Stimulated activated CD4-positive, alpha-beta T cell treated with anti-CD3 and anti-CD28 coated beads, Interleukin-1b, Interleukin-23, amount 100 ng/mL, for 48 hours (primary cell): ENCODE data around the gene SLC2A2.

Source experiments
- DNase-seq: peaks from one replicate; pipeline ENCODE4 v3.0.0-alpha.2; 2020

SLC2A2 gene

DNA sequence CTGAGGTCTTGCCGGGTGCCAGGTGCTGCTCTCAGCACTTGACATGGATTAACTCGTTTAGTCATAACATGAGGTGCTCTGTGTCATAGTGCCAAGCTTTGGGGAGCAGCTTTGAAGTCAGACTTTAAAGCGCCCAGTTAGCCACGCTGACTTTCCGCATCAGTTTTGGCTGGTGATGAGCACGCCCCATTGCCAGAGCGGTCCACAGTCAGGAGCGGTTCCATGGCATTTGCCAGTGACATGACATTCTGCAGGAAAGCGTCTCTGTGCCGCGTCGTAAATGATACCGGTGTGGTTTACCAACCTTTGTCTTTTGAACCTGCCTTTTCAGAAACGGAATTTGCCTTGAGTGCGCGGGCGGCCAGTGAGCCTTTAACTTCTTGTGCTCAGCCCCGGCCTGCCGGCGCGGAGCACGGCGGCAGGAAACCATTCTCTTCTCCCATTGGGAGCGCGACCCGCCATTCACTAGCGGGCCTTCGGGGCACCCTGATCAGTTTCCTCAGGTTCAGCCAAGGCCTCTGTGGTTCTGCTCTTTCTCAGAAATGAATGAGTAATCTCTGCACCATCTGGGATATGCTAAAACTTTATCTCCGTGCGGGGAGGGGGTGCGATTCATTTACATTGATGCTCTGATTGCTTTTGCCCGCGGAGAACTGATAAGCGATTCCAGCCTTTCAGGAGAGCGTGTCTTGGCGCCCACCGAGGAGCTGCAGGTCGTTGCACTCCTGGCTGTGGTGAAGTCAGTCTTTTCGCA, 1.7 kb upstream of the SLC2A2 start:
- peak; percentile 63 for DNase-seq

DNA sequence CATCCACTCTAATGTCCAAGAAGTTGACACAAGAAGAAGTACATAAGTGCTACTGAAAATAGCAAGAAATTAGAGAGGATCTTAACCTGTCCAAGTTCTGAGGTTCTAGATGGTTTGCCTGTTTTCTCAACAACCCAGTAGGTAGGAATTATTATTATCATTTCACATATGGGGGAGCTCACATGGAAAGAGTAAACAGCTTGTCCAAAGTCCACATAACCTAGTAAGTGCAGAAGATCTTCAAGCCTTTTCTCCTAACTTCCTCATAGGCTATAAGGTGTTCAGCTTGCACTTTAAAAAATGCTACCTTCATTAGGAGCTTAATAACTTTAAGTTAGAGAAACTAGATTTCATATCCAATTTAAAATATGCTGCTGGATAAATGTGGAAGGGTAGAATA, 3.0 kb downstream of the SLC2A2 start:
- DNase-seq, result no peak

DNA sequence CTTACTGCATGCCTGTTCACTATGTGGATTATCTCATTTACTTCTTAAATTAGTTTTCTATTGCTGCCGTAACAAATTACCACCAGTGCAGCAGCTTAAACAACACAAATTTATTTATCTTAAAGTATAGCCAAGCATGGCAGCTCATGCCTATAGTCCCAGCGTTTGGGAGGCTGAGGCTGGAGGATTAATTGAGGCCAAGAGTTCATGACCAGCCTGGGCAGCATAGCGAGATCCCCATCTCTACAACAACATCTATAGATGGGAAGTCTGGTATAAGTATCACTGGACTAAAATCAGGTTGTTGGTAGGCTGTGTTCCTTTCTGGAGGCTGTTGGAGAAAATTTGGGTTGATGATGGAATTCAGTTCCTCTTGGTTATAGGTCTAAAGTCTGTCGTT, 5.1 kb downstream of the SLC2A2 start:
- DNase-seq, result no peak

DNA sequence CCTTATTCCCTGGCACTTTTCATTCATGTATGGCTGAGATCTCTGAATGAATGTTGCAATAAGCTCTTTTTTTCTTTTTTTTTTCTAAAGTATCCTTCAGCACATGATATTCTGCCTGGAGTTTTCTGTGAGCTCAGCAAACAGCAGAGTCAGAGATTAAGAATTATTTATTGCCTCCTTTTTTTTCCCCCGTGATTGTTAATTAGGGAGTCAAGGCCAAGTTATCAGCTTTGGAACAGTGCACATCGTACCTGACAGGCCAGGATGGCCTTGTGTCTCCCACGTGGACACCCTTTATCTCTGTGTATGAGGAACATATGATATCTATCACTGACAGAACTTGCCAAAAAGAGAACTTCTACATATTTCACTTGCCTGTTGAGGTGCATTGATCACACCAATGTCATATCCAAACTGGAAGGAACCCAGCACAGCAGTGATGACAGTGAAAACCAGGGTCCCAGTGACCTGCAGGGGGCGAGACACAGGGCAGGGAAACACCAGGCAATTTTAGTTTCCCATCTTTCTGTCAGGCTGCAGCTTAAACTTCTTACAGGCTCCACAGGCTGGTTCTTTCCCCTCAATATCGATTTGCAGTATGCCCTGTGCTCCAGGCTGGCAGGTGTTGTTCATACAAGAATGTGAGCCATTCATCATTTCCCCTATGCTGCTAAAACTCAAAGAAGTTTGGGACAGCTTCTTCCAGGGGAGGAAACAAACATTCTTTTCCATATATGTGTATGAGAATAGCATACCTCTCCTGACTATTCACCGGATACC, 8.2 kb downstream of the SLC2A2 start:
- DNase-seq, result no peak

DNA sequence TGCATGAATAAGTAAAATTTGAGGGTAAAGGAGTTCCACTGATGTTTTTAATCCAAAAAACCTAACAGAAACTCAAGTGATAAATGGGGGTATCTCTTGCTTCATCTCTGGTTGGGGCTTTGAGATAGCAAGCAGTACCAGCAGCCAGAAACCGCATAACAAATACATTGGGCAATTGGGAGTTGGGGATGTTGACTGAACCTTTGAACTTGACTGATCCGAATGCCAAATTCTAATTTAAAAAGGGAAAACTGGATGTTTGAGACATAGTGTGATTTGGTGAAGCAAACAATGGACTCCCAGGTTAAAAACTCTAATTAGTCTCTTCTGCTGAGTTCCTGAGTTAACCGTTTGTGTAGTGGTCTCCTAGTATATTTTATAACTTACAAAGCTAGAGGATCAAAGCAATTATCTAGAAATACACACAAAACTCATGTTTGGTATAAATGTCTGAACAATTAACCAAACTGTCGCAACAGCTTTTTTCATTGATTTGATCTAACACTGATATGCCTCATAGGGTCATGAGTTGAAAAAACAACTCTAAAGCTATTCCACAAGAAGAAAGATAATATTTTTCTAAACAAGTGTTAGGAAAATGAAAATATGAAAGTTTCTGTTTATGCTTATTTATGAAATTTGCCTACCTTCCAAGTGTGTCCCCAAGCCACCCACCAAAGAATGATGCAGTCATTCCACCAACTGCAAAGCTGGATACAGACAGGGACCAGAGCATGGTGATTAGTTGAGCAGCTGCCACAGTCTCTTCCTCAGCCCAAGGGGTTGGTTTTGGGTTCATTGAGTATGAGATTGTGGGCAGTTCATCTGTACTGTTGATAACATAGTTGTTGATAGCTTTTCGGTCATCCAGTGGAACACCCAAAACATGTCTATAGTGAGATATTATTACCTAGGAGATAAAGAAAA, 12.4 kb downstream of the SLC2A2 start:
- DNase-seq, result no peak

DNA sequence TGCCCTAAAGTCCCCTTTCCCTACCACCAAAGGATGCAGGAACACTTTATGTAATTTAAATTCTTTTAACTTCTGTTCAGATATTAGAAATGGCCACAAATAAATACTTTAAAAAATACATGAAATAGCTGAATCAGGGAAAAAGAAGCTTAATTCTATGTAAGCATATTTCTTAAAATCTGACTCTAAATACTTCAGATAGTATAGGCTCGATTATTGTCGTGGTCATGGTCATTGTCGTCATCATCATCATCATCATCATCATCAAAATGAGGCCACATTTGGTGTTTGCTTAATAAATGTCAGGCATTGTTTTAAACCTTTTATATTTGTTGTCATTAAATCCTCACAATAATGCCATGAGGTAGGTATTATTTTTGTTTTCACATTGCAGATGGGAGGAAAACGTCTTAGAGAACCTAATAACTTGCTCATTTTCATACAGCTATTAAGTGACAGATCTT, 14.6 kb downstream of the SLC2A2 start:
- DNase-seq, result no peak

DNA sequence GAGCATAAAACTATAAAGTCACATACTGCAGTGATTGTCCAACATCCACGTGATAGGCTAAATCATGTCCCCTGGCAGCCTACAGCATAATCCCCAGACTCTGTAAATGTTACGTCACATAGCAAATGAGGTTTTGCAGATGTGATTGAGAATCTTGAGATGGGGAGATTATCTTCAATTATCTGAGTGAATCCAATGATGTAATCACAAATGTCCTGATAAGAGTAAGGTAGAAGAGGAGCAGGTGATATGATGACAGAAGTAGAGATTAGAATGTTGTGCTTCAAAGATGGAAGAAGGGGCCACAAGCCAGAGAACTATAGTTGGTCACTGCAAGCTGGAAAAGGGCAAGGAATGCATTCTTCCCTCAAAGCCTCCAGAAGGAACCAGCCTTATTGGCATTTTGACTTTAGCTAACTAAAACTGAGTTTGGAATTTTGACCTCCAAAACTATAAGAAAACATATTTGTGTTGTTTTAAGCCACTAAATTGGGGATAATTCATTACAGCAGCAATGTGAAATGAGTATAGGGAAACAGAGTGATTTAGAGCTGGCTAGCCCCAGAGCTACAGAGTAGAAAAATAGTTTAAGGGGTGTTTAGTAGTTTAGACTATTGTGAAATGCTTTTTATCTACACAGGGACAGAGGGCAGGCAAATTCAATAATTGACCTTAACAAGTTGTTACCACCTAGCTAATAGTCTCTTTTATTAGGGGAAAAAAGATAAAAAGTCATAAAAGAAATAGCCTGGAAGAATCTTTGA, 15.2 kb downstream of the SLC2A2 start:
- no peak for DNase-seq

DNA sequence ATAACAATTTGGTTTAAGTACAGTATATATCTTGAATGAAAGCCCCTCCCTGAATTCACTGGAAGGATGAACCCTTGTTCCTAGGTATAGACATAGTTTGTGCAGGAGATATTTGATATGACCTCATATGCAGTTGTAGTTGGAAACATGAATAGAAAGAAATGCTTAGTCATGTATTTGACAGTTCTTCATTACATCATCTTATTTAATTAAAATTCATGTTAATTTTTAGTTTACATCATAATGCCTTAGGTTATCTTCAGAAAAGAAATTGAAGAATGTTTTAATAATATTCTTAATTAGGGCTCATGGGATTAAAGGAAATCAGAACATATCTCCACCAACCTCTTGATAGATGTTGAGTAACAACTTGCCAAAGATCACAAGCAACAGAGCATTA, 19.2 kb downstream of the SLC2A2 start:
- DNase-seq, result no peak

DNA sequence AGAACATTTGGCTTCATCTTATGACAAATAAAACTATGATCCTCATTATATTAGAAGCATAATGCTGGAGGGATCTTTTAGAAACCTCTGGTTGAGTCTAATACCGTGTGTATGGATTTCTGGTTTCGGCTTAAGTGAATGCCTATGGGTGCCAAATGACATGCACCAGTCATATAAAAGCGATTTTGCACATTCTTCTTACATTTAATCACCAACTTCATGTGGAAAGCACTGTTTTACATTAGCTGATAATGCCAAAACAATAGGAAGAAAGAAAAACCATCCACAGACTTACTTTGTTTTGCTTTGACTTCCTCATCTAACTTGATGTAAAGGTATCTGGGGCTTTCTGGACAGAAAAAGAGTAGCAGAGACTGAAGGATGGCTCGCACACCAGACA, 20.9 kb downstream of the SLC2A2 start:
- no peak for DNase-seq

DNA sequence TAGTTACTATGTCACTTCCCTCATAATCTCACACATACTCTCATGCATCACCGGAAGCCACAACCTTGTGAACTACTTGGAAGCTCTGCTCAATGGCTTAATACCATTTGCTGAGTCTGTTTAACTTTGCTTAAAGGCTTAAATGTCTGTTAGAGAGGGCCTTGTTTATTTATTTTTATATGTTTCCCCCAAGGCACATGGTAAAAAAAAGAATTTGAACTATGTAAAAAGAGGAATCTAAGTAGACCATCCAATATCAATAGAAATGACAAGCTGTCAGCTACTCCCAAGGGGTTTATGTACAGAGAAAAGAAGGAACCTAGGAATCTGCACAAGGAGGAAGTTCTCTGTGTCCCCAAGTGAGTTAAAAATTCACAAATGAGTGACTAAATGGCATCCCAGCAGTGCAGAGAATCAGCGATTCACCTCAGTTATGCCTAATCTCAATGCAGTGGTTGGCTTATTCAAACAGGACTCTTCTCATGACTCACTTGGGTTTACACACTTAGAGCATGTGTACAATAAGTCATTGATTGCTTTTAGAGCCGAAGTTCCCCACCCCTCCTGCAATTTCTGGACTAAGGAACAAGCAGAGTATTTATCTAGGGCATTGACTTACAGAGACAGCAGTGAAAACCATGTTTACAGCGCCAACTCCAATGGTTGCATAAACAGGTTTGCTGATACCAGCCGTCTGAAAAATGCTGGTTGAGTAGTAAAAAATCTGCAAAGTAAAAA, 24.4 kb downstream of the SLC2A2 start:
- no peak for DNase-seq

DNA sequence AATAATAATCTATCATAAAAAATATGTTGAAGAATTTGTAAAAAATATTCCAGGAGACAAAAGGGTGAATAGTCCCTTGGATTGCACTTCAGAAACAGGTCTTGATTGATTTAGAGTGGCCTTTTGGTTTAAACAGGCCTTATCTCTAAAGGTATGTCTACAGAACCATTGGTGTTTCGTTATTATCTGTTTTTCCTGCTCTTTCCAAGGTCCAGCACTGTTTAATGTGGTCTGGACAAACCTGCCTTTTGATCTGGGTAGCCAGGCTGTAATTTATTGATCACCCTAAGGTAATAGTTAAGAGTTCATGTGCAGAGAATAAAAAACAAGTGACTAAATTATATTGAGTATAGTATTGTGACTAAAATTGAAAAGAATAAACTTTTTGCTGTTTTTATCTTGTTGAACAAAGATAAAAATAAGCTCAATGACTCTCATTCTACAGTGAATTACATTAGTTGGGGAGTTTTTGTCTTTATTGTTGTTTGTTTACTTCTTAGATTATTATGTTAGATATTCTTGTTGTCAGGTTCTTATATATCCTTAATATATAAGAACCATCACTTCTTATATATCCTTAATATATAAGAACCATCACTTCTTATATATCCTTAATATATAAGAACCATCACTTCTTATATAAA, 25.1 kb downstream of the SLC2A2 start:
- no peak for DNase-seq

DNA sequence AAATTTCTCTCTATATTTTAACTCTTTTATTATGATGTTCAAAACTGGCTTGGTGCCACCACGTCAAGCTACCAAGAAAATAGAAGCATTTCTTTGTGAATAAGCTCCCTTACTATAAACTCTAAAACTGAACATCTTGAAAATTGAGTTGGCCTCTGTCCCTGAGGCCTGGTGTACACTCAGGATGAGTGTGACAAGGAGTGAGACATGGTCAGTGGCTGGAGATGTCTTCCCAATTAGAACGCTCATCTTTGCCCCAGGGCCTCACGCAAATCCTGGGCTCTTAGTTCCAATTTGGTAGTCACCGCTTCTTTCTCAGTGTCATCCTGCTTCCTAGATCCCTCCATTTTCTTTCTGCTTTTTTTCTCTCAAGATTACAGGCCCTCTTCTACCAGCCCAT, 26.2 kb downstream of the SLC2A2 start:
- DNase-seq, result no peak

DNA sequence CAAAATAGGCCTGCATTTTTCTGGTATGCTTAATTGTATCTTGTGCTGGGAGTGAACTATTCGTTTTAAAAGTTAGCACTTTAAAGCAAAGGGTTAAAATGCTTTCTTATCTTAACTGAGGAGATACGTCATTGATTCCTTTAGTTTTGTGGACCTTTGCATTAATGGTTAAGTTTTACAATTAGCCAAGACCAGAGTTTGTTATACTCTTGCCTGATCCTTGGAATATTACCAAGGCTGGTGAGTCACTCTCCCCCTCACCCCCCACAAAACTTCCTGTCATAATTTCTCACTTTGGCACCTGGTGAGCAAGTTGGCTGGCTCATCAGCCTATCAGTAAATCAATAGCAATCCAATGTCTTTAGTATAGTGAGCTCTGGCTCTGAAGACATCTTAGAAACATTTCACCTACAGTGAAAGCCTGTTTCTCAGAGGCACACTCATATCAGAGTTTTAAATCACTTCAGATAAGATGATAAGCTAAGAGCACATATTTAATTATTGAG, 26.7 kb downstream of the SLC2A2 start:
- DNase-seq, result no peak

DNA sequence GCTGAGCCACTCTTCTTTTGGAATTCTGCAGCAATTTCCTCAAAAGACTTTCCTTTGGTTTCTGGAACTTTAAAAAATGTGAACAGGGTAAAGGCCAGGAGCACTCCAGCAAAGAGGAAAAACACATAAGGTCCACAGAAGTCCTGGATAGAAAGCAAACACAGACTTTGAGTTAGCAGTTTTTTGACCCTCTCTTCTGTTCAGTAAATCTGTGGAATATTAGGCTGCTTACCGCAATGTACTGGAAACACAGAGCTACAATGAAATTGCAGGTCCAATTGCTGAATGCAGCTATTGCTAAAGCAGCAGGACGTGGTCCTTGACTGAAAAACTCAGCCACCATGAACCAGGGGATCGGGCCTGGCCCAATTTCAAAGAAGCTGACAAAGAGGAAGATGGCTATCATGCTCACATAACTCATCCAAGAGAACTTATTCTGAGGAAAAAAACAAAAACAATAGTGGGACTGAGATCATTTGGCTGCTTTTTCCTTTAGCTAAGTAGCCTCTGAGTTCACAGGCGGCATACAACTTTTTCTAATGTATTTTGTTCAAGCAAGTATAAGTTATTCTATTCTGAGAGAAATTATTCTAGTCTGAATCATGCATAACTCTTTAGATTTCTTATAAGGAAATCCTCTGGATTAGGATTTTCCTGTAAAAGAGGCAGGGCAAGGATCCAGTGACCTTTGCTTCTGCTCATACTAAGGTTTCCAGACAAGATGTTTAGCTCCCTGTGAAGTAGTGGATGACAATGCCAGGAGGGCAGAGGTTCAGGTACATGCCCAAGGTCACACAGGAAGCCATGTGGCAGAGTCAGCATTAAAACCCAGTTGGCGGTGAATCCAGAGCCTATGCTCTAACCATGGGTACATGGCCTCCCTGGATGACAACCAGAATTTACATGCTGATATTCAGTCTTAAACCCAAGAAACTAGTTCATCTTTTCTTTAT, 28.3 kb downstream of the SLC2A2 start:
- DNase-seq, result no peak

DNA sequence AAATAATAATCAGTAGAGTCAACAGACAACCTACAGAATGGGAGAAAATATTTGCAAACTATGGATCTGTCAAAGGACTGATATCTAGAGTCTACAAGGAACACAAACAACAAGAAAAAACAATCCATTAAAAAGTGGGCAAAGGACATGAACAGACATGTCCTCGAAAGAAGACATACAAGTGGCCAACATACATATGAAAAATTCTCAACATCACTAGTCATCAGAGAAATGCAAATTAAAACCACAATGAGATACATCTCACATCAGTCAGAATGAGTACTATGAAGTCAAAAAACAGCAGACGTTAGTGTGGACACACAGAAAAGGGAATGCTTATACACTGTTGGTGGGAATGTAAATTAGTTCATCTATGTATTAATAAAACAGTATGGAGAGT, 33.7 kb downstream of the SLC2A2 start:
- no peak for DNase-seq

DNA sequence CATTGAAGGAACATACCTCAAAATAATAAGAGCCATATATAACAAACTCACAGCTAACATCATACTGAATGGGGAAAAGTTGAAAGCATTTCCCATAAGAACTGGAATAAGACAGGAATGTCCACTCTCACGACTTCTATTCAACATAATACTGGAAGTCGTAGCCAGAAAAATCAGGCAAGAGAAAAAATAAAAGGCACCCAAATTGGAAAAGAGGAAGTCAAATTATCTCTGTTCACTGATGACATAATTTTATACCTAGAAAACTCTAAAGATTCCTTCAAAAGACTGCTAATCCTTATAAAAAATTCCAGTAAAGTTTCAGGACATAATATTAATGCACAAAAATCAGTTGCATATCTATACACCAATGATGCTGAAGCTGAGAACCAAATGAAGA, 34.9 kb downstream of the SLC2A2 start:
- DNase-seq, result no peak

DNA sequence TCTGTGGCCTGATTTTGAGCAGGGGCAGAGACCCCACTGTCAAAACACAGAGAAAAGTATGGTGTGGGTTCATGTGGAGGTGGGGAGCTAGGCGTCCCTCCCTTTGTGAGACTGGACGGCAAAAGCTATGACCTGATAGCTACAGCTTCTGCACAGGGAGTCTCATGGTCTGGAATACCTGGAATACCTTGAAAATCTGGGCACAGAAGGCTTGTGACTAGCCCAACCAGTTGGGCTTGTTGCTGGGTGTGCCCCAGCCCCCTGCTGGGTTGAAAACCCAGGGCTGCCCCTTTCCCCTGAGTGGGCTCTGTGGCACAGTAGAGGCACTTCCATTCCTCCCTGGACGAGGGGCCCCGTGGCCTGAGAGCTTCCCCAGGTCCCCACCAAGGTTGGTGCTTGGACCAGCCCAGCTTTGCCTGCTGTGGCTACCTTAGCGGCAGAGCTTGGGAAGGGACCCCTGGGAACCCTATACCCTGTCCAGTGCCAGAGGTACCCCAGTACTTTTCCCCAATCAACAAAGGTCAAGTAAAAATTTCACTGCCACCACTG, 37.3 kb downstream of the SLC2A2 start:
- no peak for DNase-seq

DNA sequence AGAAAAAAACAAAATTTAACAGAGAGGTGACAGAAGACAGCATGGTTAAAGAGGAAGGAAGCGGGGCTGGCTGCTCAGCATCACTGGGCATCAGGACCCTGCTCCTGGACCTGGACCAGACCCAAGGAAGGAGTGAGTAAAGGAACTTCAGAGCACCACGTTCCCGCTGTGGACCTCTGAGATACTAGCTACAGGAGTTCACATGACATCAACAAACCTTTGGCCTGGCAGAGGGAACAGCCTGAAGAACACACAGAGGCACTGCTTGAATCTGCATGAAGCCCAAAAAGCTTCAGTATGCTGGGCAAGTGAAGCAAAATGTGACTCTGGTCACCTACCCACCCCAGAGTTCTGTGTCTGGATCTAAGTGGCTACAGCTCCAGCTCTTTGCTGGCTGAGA, 38.1 kb downstream of the SLC2A2 start:
- no peak for DNase-seq

DNA sequence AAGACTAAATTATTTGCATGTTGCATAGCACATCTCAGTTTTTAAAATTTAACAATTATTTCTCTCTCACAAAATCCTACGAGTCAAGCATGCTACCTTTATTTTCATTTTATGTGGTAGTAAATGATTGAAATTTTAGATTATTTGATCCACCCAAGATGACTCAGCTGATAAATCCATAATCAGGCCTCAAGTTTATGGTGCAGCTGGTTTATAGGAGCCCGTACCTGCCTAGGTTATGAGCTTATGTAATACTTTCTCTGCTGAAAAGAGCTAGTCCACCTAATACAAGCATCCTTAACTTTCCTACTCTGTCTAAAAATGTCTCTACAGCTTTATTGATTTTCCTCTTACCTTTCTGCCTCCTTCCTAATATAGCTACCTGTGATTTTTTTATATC, 41.2 kb downstream of the SLC2A2 start:
- no peak for DNase-seq

DNA sequence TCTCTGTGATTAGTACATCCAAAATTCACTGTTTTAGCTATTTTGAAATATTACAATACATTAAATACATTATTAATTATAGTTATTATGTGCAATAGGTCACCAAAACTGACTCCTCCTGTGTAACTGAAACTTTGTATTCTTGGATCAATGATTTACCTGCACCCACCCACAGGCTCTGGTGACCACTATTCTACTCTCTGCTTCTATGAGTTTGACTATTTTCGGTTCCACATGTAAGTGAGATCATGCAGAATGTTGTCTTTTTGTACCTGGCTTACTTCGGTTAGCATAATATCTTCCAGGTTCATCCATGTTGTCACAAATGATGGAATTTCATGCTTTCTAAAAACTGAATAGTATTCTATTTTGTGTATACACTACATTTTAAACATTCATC, 43.8 kb downstream of the SLC2A2 start:
- DNase-seq, result no peak
